GM18498 (cell line): ENCODE measurements around the gene ZFPM1.

ENCODE experiments used
- ATAC-seq: cut with Tn5 transposase; IDR thresholded peaks from one replicate; pipeline ENCODE4 v1.9.1; 2021; ENCODE audit warnings: mild to moderate bottlenecking, moderate library complexity; ENCODE audit not compliant: unreplicated experiment

The ZFPM1 gene

DNA sequence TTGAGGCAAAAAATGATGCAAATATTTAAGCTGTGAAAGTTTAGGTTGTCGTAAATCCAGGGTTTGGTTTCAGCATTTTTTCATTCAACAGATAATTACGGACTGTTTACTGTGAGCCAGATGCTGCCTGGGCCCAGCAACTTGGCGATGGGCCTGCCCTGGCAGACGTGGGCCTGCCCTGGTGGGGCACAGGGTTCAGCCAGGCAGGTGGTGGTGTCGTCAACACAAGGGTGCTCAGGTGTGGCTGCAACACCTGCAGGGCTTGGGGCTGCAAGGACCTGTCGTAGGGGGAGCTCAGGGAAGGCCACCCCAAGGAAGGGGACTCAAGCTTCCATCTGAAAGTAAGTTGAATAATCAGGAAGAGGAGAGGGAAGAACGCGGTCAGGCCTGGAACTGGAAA, 132.2 kb downstream of the ZFPM1 start:
- ATAC-seq = no peak

DNA sequence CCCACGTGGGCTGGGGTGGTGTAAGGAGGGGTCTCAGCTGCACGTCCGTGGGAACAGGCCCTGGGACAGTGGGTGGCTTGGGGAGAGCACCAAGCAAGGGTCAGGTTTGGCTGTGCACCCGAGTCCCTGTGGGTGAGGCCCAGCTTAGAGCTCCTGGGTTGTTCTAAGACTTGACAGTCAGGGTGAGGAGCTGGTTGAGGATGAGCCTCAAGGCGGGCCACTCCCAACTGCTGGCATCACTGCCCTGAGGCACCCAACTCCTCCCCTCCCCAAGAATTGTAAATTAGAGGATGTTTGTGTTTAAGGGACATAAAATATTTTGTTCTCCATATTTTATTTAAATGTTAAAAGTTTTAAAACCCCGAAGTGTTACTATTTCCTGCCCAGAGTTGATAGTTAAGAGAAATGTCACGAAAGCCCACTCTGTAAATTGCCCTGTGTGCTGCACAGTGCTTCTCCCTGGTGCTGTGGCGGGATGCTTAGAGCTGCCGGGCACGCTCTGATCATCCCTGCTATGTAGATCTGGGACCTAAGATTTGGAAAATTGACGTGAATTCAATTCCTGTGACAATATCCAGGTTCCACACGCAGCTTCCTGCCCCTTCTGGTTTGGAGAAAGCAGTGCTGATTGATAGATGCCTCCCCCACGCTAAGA, 133.0 kb downstream of the ZFPM1 start:
- ATAC-seq = no peak
